CD4-positive, alpha-beta T cell treated with Interleukin-10 for 1 hour (primary cell): ENCODE measurements around the gene TBC1D9B.
A peak's percentile ranks its signal among the peaks of the same experiment; 100 is the strongest.
"Not testable (repeated sequence)": the region's sequence is repeated elsewhere in the genome, so short reads cannot be mapped to it uniquely, and the experiment has no call there.

Experiments used
- DNase-seq: peaks from one replicate; pipeline ENCODE4 v3.0.0-alpha.2; 2020

The TBC1D9B gene

GRCh38 chr5:179883163-179883562, 24.5 kb downstream of the TBC1D9B start:
- no peak for DNase-seq

GRCh38 chr5:179882338-179882737, 25.4 kb downstream of the TBC1D9B start:
- no peak for DNase-seq

GRCh38 chr5:179880848-179881590, 26.7 kb downstream of the TBC1D9B start:
- no peak for DNase-seq

GRCh38 chr5:179880066-179880650, 27.5 kb downstream of the TBC1D9B start:
- no peak for DNase-seq

- DNase-seq = no peak
Observed at GRCh38 chr5:179879690-179880010, 28.0 kb downstream of the TBC1D9B start.

GRCh38 chr5:179879003-179879689, 28.6 kb downstream of the TBC1D9B start:
- no peak for DNase-seq

- DNase-seq = no peak
Observed at GRCh38 chr5:179878222-179879002, 29.3 kb downstream of the TBC1D9B start.

GRCh38 chr5:179876610-179876952, 31.1 kb downstream of the TBC1D9B start:
- DNase-seq = no peak

GRCh38 chr5:179875741-179876609, 31.7 kb downstream of the TBC1D9B start:
- DNase-seq = no peak

- DNase-seq = no peak
Observed at GRCh38 chr5:179874536-179875292, 33.0 kb downstream of the TBC1D9B start.

GRCh38 chr5:179874136-179874535, 33.6 kb downstream of the TBC1D9B start:
- no peak for DNase-seq

- no peak for DNase-seq
Observed at GRCh38 chr5:179873588-179874110, 34.0 kb downstream of the TBC1D9B start.

- DNase-seq = no peak
Observed at GRCh38 chr5:179872828-179873575, 34.7 kb downstream of the TBC1D9B start.

GRCh38 chr5:179872055-179872827, 35.5 kb downstream of the TBC1D9B start:
- no peak for DNase-seq

- DNase-seq = not testable (repeated sequence)
Observed at GRCh38 chr5:179871533-179871932, 36.2 kb downstream of the TBC1D9B start.

GRCh38 chr5:179870952-179871351, 36.7 kb downstream of the TBC1D9B start:
- no peak for DNase-seq

- DNase-seq = peak; percentile 4
Observed at GRCh38 chr5:179870403-179870903, 37.2 kb downstream of the TBC1D9B start.

- no peak for DNase-seq
Observed at GRCh38 chr5:179869641-179870402, 37.9 kb downstream of the TBC1D9B start.

GRCh38 chr5:179869101-179869500, 38.6 kb downstream of the TBC1D9B start:
- no peak for DNase-seq
